OCI-LY1 (cell line): Measurements from ENCODE around the gene LAPTM5.

Source experiments
- CTCF ChIP-seq: fragments of 200-600 bp; sonication (generic), shearing (Covaris generic); IDR thresholded peaks from 2 replicates; pipeline ENCODE4 v1.5.1; 2017; ENCODE audit warnings: mild to moderate bottlenecking, antibody characterized with exemption, low read length, moderate library complexity, mixed read lengths
- EZH2 ChIP-seq: fragments of 200-600 bp; sonication (generic), shearing (Covaris generic); IDR thresholded peaks from 2 replicates; pipeline ENCODE4 v1.8.0; 2017; ENCODE audit warnings: borderline replicate concordance, mixed run types, mild to moderate bottlenecking, antibody characterized with exemption, low read length, moderate library complexity, mixed read lengths

GRCh38 chr1:30765556-30766434 is 8.2 kb upstream of the LAPTM5 start:
- TF ChIP-seq CTCF (no peak), EZH2 (no peak)
